RWPE1 (cell line): ENCODE measurements around the gene DAPK2.

ENCODE experiments used
- CTCF ChIA-PET: fragments of 350-600 bp; sonication (Branson Sonifier 250); formaldehyde crosslinking; extraction: SDS; loops from one replicate; lab custom pipeline; 2021; lab: Yijun Ruan, JAX
- POLR2A ChIA-PET: fragments of 400-600 bp; formaldehyde crosslinking; extraction: SDS; loops from one replicate; lab custom pipeline; 2020; ENCODE audit warnings: antibody characterized with exemption; ENCODE audit not compliant: low non-redundant PET; lab: Yijun Ruan, JAX
- DNase-seq: peaks from one replicate; pipeline ENCODE4 v3.0.0; 2012; ENCODE audit warnings: low spot score
- H3K27ac ChIP-seq: fragments of 450-650 bp; 2 replicates; pipeline ENCODE4 v1.5.1; 2017
- TF ChIP-seq, protein P1 (sequence below): fragments of 450-650 bp; conservative IDR thresholded peaks from 2 replicates; pipeline ENCODE4 v1.5.1; 2017; ENCODE audit warnings: low read depth, mild to moderate bottlenecking

Gene DAPK2

DNA sequence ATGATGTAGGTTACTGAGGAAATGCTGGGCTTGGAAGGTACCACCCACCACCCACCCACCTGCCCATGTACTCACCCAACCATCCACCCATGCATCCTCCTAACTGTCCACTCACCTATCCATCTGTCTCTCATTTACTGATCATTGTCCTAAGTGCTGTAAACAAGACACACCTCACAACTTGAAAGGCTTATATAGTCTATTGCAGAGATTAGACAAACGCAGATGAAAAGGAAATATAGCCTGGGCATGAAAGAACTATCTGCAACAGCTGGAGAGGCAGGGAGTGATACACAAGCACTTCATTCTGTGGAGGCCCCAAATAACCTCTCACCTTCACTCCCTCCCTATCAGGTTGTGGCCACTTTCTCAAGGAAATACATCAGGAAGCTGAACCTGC is 54.0 kb downstream of the DAPK2 start:
- ChIA-PET CTCF (no interaction called here), POLR2A (no interaction called here)
- no peak overlapping the region for H3K27ac ChIP-seq
- DNase-seq: no peak
- TF ChIP-seq, protein P1, sequence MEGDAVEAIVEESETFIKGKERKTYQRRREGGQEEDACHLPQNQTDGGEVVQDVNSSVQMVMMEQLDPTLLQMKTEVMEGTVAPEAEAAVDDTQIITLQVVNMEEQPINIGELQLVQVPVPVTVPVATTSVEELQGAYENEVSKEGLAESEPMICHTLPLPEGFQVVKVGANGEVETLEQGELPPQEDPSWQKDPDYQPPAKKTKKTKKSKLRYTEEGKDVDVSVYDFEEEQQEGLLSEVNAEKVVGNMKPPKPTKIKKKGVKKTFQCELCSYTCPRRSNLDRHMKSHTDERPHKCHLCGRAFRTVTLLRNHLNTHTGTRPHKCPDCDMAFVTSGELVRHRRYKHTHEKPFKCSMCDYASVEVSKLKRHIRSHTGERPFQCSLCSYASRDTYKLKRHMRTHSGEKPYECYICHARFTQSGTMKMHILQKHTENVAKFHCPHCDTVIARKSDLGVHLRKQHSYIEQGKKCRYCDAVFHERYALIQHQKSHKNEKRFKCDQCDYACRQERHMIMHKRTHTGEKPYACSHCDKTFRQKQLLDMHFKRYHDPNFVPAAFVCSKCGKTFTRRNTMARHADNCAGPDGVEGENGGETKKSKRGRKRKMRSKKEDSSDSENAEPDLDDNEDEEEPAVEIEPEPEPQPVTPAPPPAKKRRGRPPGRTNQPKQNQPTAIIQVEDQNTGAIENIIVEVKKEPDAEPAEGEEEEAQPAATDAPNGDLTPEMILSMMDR: no peak

DNA sequence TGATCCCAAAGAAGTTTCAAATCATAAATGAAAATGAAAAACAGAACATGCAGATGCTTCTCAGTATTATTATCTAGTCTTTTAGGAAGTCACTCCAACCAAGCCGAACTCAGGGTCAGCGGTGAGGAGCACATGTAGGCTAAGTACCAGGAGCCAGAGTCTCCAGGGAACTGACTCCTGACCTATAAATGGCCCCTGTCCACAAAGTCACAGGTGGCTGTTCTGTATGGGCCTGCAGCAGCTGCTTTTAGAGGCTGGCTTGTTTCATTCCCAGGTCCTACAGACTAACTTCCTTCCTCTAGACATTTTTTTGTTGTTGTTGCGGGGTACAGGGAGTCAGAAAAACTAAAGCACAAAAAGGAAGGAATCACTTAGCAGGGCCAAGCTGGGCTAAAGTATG is 54.6 kb downstream of the DAPK2 start:
- H3K27ac ChIP-seq: no peak overlapping the region
- POLR2A ChIA-PET: no interaction called here
- TF ChIP-seq, protein P1: no peak
- CTCF ChIA-PET: interaction anchor here (0.9 kb wide), 1 partner anchor 55 kb away, joined by 3 read pairs; the partner anchor contains the start of gene DAPK2
- no peak for DNase-seq

DNA sequence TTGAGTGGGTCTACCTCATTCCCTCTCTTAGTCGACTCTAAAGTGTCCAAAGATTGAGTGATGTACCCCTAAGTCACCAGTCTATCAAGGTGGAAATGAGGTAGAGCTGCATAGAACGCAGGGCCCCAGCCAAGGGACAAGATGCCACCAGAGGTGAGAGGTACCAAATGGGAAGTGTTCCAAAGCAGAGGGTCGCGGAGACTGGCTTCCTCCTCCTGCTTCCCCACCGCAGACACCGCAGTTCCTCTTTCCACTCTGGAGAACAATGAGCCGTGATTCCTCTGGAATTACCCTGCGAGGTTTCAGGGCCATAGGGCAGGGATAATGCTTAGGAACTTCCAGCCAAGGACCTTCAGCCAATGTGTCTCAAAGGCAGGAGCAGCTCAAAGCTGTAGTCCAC is 55.8 kb downstream of the DAPK2 start:
- TF ChIP-seq, protein P1: no peak
- DNase-seq: no peak
- H3K27ac ChIP-seq: no peak overlapping the region
- CTCF ChIA-PET: interaction anchor here (0.5 kb wide), 2 partner anchors 14 to 1090 kb away, joined by 3 to 4 read pairs; no protein-coding TSS in a partner anchor
- POLR2A ChIA-PET: no interaction called here

DNA sequence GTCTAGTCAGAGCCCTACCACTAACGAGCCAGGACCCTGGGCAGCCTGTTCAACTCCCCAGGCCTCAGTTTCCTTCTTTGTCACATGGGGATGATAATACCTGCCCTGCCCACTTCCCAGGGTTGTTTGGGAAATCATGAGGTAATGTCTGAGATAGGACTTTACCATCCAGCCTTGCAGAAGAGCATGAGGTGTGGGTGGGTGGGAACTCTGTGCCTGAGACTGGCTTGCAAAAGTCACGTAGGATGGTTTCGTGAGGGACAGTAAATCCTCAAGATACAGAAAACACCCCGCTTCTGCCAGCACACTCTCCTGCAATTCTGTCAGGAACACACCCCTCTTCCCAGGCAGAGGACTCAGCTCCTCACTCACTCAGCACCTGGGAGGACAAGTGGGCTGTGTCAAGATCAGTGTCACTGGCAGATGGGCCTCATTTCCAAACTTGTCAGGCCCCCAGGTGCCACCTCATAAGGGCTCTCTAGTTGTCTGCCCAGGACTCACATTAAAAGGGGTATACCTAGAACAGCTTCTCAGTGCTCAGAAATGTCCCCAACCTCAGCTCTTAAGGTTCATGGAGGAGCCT is 58.4 kb downstream of the DAPK2 start:
- H3K27ac ChIP-seq: no peak overlapping the region
- TF ChIP-seq, protein P1: no peak
- ChIA-PET POLR2A (no interaction called here), CTCF (interaction anchor here (0.7 to 1.0 kb wide), 2 partner anchors 59 to 128 kb away, joined by 3 to 4 read pairs; partner anchors contain the start of gene DAPK2)
- DNase-seq: no peak

DNA sequence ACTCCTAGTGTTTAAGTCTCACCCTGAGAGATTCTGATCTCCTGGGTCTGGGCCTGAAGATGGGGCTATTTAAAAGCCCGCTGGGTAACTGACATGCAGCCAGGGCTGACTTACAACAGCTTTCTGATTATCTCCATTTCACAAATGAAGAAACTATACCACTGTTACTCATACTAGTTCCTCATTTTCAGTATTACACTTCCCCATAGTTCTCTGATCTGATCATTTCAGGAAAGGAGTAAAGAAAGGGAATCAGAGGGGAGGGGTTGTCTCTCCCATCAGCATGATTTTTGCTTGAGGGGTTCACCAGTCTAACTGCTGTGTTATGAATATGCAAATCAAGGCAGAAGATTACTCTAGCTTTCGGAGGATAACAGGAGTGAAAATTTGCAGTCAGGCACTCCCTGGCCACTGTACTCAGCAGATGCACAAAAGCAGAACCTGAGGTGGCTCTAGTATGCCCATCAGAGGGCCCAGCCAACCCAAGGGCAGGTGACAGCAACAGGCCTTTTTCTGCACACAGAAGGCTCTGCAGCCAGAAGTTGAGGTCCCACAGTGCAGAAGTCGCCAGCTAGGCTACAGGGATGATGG is 59.4 kb downstream of the DAPK2 start:
- no peak for DNase-seq
- ChIA-PET CTCF (interaction anchor here (0.7 to 1.0 kb wide), 2 partner anchors 60 to 127 kb away, joined by 3 to 4 read pairs; partner anchors contain the start of gene DAPK2), POLR2A (no interaction called here)
- TF ChIP-seq, protein P1: no peak
- H3K27ac ChIP-seq: no peak overlapping the region

DNA sequence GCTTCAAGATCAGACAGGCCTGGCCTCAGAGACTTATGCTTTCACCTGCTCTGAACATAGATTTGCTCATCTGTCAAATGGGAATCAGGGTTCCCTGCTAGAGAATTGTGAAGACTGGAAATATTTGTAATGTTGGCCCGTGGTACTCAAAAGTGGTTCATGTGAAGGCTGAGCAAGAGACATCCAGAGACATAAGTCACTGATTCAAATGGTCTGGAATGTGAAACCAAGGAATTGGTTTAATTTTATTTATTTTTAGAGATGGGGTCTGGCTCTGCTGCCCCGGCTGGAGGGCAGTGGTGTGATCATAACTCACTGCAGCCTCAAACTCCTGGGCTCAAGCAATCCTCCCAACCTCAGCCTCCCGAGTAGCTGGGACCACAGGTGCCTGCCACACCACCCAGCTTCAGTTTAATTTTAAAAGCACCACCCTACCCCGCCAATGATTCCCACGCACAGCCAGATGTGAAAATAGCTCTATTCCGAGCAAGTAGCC is 60.1 kb downstream of the DAPK2 start:
- TF ChIP-seq, protein P1: no peak
- no peak overlapping the region for H3K27ac ChIP-seq
- ChIA-PET CTCF (no interaction called here), POLR2A (no interaction called here)
- DNase-seq: no peak
